Transverse colon (tissue), 4 donors: ENCODE results near the gene AMIGO1. TPM values are rescaled to one million over a fixed set of nuclear protein-coding genes. Genes with fewer than 3 reads are reported as not detected.

Source experiments
- DNase-seq: peaks from one replicate; pipeline ENCODE4 v3.0.0-alpha.2; 2019
- H3K27ac ChIP-seq, 4 donors: fragments of 200-600 bp; sonication (generic); 2 replicates each; pipeline ENCODE4 v1.5.1; 2016 to 2018; ENCODE audit warnings: inconsistent platforms in 4 of 4
- H3K27me3 ChIP-seq: fragments of 200-600 bp; sonication (generic); 2 replicates; pipeline ENCODE4 v1.5.1; 2017; ENCODE audit warnings: inconsistent platforms
- H3K36me3 ChIP-seq, 4 donors: fragments of 200-600 bp; sonication (generic); 2 replicates each; pipeline ENCODE4 v1.5.1; 2017 to 2019; ENCODE audit warnings: inconsistent platforms in 4 of 4
- H3K4me1 ChIP-seq, 4 donors: fragments of 200-600 bp; sonication (generic); 2 replicates each; pipeline ENCODE4 v1.5.1; 2017 to 2020; ENCODE audit warnings: inconsistent platforms in 4 of 4
- H3K4me3 ChIP-seq, 4 donors: fragments of 200-600 bp; sonication (generic); 1 replicate in 1 of 4; 2 replicates in 3 of 4; pipeline versions ENCODE4 v1.5.1 to v1.6.1; 2017 to 2019; ENCODE audit warnings: inconsistent platforms in 4 of 4
- H3K9me3 ChIP-seq, 2 donors: fragments of 200-600 bp; sonication (generic); 2 replicates each; pipeline ENCODE4 v1.5.1; 2017 to 2019; ENCODE audit warnings: inconsistent platforms in 2 of 2
- EP300 ChIP-seq: sonication (generic); formaldehyde crosslinking; IDR thresholded peaks from one replicate; pipeline ENCODE4 v1.6.1; 2017; ENCODE audit warnings: antibody characterized with exemption, low read depth
- POLR2A ChIP-seq: fragments of 450-650 bp; IDR thresholded peaks from one replicate; pipeline ENCODE4 v1.6.1; 2016; ENCODE audit warnings: antibody characterized with exemption, mild to moderate bottlenecking, moderate library complexity
- POLR2AphosphoS5 ChIP-seq, 3 donors: sonication (generic); formaldehyde crosslinking; IDR thresholded peaks; one replicate each; pipeline ENCODE4 v1.6.1; 2016; ENCODE audit warnings: antibody characterized with exemption in 3 of 3
- WGBS, 2 donors: methylation state at CpG; one replicate each; pipeline ENCODE4 v1.1.5; 2018; ENCODE audit warnings: low coverage in 1 of 2; 5-methylcytosine and 5-hydroxymethylcytosine counted together
- in situ Hi-C, 4 donors: fragments of 200-750 bp; cut with MboI; loops; one replicate each; pipeline versions ENCODE4 v1.15.0 to v1.15.1; 2017; ENCODE audit warnings: low sequenced_read_pairs in 3 of 4, low pct_ligation_motif_present in 1 of 4, low pct_unique_long_range_greater_than_20kb in 1 of 4
- intact Hi-C: fragments of 100-400 bp; cut with DNase I; formaldehyde crosslinking; loops from one replicate; pipeline ENCODE4 v1.15.1; 2023; ENCODE audit warnings: low total_unique reads
- total RNA-seq, 4 donors: library from RNA; depleted of rRNA; stranded (reverse); fragments of >200 nt; gene quantifications; one replicate each; pipeline ENCODE4 v1.1.0, GENCODE V29; 2016
- TF ChIP-seq, protein P1 (sequence below), 5 experiments: fragments of 200-600 bp in 3 of 5; fragments of 450-650 bp in 2 of 5; sonication (generic) in 3 of 5; IDR thresholded peaks; 1 replicate in 2 of 5; 2 replicates in 3 of 5; pipeline ENCODE4 v1.5.1; 2016 to 2017; ENCODE audit warnings: antibody characterized with exemption in 5 of 5, inconsistent platforms in 3 of 5, mild to moderate bottlenecking in 2 of 5, moderate library complexity in 1 of 5

The AMIGO1 gene
- total RNA-seq, 4 donors from 2014 or later = 0.60 to 8.1 (median 3.5) TPM

GRCh38 chr1:109531826-109532364, 22.4 kb upstream of the AMIGO1 start:
- no peak overlapping the region for H3K4me3 ChIP-seq
- H3K27ac ChIP-seq = no peak overlapping the region
- in situ Hi-C loops = loop anchor here (5.0 to 25.0 kb wide), 5 partner anchors 35 to 455 kb away; partner anchors contain the start of gene AHCYL1 (in 1 of the 4)
- H3K36me3 ChIP-seq = no peaks in the 10 kb centered on the region
- intact Hi-C loops = loop anchor here (2.0 kb wide), 1 partner anchor 33 kb away; no protein-coding TSS in a partner anchor
- H3K4me1 ChIP-seq = peaks cover 4 to 25% (median 7%) of the 10 kb centered on the region in 4 donors
- WGBS, 2 donors = 49% methylated on average over 16 of the region's 16 CpGs; no CpG with 5 or more reads in 1 of the 2 donors
- DNase-seq = no peak
- no peaks in the 10 kb centered on the region for H3K9me3 ChIP-seq
- TF ChIP-seq EP300 (no peak), POLR2AphosphoS5 (IDR thresholded peaks at IDR 0.05) (no peak), POLR2A (no peak)
- TF ChIP-seq, protein P1, sequence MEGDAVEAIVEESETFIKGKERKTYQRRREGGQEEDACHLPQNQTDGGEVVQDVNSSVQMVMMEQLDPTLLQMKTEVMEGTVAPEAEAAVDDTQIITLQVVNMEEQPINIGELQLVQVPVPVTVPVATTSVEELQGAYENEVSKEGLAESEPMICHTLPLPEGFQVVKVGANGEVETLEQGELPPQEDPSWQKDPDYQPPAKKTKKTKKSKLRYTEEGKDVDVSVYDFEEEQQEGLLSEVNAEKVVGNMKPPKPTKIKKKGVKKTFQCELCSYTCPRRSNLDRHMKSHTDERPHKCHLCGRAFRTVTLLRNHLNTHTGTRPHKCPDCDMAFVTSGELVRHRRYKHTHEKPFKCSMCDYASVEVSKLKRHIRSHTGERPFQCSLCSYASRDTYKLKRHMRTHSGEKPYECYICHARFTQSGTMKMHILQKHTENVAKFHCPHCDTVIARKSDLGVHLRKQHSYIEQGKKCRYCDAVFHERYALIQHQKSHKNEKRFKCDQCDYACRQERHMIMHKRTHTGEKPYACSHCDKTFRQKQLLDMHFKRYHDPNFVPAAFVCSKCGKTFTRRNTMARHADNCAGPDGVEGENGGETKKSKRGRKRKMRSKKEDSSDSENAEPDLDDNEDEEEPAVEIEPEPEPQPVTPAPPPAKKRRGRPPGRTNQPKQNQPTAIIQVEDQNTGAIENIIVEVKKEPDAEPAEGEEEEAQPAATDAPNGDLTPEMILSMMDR (IDR thresholded peaks at IDR 0.05) = no peak
- H3K27me3 ChIP-seq = no peaks in the 10 kb centered on the region

DNA sequence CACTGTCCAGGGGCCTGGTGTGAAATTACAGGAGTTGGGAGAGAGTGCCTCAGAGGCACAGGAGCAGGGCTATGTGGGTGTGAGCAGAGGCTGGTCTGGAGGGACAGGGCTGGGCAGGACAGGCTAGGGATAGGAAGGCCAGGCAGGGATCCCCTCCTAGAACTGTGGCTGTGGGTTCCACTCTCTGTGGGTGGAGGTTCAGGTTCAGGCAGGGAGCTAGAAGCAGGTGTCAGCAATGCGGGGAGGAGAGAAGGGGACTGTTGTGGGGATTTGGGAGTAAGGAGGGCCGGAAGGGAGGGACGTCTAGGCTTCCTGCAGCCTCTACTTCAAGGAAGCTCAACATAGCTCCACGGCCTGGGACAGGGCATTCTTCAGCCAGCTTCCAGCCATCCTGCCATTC, 21.9 kb upstream of the AMIGO1 start:
- WGBS, 2 donors = 77% methylated on average over 4 of the region's 4 CpGs; no CpG with 5 or more reads in 1 of the 2 donors
- intact Hi-C loops = loop anchor here (2.0 kb wide), 1 partner anchor 33 kb away; no protein-coding TSS in a partner anchor
- H3K27ac ChIP-seq = no peak overlapping the region

GRCh38 chr1:109530457-109531087, 21.0 kb upstream of the AMIGO1 start:
- no peaks in the 10 kb centered on the region for H3K9me3 ChIP-seq
- no peaks in the 10 kb centered on the region for H3K27me3 ChIP-seq
- in situ Hi-C loops (loop anchor here (5.0 to 25.0 kb wide), 5 partner anchors 33 to 457 kb away; partner anchors contain the start of gene AHCYL1 (in 1 of the 4)), intact Hi-C loops (loop anchor here (2.0 kb wide), 1 partner anchor 32 kb away; no protein-coding TSS in a partner anchor)
- WGBS, 2 donors = 78 to 83% methylated on average over 3 to 13 of the region's 13 CpGs
- H3K4me1 ChIP-seq = peaks cover 4 to 15% (median 7%) of the 10 kb centered on the region in 4 donors
- no peak overlapping the region for H3K4me3 ChIP-seq
- no peak for DNase-seq
- H3K36me3 ChIP-seq = no peaks in the 10 kb centered on the region
- H3K27ac ChIP-seq = no peak overlapping the region
- TF ChIP-seq, protein P1 (IDR thresholded peaks at IDR 0.05) = no peak
- TF ChIP-seq EP300 (no peak), POLR2AphosphoS5 (IDR thresholded peaks at IDR 0.05) (no peak), POLR2A (no peak)

More for the DNA sequence above, 21.9 kb upstream of the AMIGO1 start:
- in situ Hi-C loops = loop anchor here (5.0 to 25.0 kb wide), 5 partner anchors 34 to 456 kb away; partner anchors contain the start of gene AHCYL1 (in 1 of the 4)
- TF ChIP-seq POLR2AphosphoS5 (IDR thresholded peaks at IDR 0.05) (no peak), POLR2A (no peak), EP300 (no peak)
- TF ChIP-seq, protein P1 (IDR thresholded peaks at IDR 0.05) = no peak
- peaks cover 4 to 22% (median 7%) of the 10 kb centered on the region in 4 donors for H3K4me1 ChIP-seq
- H3K36me3 ChIP-seq = no peaks in the 10 kb centered on the region
- no peak overlapping the region for H3K4me3 ChIP-seq
- H3K27me3 ChIP-seq = no peaks in the 10 kb centered on the region
- DNase-seq = no peak
- H3K9me3 ChIP-seq = no peaks in the 10 kb centered on the region

- no peak overlapping the region for H3K27ac ChIP-seq
- H3K36me3 ChIP-seq = no peaks in the 10 kb centered on the region
These were observed 20.4 kb upstream of the AMIGO1 start for GRCh38 chr1:109529881-109530456.

More at GRCh38 chr1:109529881-109530456, 20.4 kb upstream of the AMIGO1 start:
- Histone ChIP-seq H3K27me3 (no peaks in the 10 kb centered on the region), H3K4me3 (no peak overlapping the region), H3K4me1 (peaks cover 4 to 15% (median 7%) of the 10 kb centered on the region in 4 donors), H3K9me3 (no peaks in the 10 kb centered on the region)
- 73% methylated on average over 7 of the region's 8 CpGs; no CpG with 5 or more reads in 1 of the 2 donors for WGBS, 2 donors
- intact Hi-C loops = loop anchor here (2.0 kb wide), 1 partner anchor 31 kb away; no protein-coding TSS in a partner anchor
- in situ Hi-C loops = loop anchor here (5.0 to 25.0 kb wide), 5 partner anchors 33 to 457 kb away; partner anchors contain the start of gene AHCYL1 (in 1 of the 4)
- no peak for TF ChIP-seq POLR2A
- no peak for TF ChIP-seq EP300
- TF ChIP-seq, protein P1 (IDR thresholded peaks at IDR 0.05) = no peak
- TF ChIP-seq POLR2AphosphoS5 (IDR thresholded peaks at IDR 0.05) = no peak
- no peak for DNase-seq
